ENCODE measurements around the gene CHN1.

The CHN1 gene

DNA sequence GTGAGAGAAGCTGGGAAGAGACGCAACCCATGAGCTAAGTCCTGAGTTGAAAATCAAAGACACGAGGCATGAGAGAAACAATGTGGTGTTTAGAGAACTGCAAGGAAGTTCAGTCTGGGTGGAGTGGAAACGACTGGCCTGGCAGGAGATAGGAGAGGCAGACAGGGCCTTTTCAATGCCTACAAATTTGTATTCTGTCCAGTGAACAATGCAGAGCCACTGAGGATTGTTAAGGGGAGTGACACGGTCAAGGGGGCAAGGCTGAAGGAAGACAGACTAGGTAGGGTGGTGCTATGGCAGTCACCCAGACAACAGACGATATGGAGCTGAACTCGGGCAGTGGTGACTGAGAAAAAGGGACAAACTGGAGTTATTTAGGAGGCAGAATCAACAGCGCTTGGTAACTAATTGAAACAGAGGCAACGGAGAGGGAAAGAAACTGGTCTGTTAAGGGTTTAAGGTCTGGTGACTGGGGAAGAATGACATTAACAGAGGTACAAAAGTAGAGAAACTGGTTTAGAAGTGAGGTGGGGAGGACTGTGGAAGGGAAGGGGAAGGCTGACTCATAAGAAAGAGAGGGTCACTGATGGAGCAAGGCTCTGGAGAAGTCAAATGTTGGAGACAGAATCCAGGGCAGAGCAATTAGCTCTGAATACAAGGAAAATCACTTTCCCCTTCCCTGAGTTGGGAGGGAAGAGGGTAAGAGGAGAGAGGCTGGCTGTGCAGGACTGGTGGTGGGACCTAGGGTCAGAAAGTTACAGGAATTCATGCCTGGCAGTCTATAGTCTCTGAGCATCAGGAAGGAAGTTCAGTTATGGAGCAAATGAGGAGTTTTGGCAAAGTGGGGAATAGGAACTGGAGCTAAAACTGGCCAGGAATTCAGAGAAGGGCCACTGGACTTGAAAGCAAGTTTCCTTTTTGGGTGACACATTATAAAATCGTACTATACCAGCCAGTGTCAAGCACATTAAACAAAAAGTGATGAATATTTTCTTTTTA lies 177.5 kb downstream of the CHN1 start:
- H3K4me3 ChIP-seq (ENCODE audit: control insufficient read depth, low read depth, low read length): no peak overlapping the region
- TF ChIP-seq, protein P1, sequence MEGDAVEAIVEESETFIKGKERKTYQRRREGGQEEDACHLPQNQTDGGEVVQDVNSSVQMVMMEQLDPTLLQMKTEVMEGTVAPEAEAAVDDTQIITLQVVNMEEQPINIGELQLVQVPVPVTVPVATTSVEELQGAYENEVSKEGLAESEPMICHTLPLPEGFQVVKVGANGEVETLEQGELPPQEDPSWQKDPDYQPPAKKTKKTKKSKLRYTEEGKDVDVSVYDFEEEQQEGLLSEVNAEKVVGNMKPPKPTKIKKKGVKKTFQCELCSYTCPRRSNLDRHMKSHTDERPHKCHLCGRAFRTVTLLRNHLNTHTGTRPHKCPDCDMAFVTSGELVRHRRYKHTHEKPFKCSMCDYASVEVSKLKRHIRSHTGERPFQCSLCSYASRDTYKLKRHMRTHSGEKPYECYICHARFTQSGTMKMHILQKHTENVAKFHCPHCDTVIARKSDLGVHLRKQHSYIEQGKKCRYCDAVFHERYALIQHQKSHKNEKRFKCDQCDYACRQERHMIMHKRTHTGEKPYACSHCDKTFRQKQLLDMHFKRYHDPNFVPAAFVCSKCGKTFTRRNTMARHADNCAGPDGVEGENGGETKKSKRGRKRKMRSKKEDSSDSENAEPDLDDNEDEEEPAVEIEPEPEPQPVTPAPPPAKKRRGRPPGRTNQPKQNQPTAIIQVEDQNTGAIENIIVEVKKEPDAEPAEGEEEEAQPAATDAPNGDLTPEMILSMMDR (conservative IDR thresholded peaks at IDR 0.05; ENCODE audit: control insufficient read depth, insufficient read depth, low read depth, low read length): no peak
- no peak for DNase-seq (ENCODE audit: low read depth)

DNA sequence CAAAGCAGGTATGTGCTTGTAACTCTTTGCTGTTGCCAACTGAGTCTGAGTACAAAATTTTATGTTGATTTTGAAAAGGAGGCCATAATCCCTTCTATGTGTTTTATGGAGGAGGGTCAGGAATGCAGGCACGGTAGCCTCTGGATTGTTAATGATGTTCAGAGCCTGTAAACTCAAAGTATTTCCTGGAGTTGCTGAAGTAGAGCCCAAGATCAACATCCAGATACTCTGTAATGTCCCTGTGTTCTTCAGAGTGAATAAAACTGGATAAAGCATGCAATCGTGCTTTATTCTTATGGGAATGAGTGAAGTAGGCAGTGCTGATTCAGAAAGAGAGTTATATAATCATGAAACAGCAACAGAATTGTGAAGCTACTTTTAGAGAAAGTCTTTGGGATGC lies 179.1 kb downstream of the CHN1 start:
- H3K4me3 ChIP-seq (ENCODE audit: control insufficient read depth, low read depth, low read length): no peak overlapping the region
- DNase-seq (ENCODE audit: low read depth): no peak
- TF ChIP-seq, protein P1 (conservative IDR thresholded peaks at IDR 0.05; ENCODE audit: control insufficient read depth, insufficient read depth, low read depth, low read length): no peak

DNA sequence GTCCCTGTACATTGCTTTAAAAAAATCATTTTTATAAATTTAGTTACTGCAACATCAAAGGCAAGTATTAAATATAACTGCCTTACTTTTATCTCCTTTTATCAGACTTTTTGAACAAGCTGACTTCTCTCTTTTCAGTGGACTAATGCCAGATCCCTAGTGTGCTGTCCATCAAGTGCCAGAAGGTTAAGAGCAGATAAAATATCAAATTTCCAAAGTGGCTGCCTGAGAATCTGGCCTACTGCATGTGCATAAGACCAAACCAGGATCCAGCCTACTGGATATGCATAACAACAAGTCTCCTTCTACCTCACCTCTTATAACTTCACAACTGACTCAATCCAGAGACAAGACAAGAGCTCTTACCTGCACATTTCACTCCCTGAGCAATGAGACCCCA lies 181.1 kb downstream of the CHN1 start:
- DNase-seq (ENCODE audit: low read depth): no peak
- H3K4me3 ChIP-seq (ENCODE audit: control insufficient read depth, low read depth, low read length): no peak overlapping the region
- TF ChIP-seq, protein P1 (conservative IDR thresholded peaks at IDR 0.05; ENCODE audit: control insufficient read depth, insufficient read depth, low read depth, low read length): no peak

DNA sequence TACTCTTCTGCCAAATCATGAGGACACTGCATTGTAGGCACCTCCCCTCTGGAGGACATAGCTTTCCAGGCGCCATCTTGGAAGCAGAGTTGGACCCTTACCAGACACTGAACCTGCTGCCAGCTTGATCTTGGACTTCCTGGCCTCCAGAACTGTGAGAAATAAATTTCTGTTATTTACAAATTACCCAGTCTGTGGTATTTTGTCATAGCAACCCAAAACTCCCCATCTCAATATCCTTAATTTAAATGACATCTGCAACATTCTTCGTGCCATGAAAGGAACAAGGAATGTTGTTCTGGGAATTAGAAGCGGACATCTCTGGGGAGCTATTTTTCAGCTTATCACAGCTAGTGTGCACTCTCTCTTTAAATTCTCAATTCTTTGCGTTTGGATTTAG lies 183.6 kb downstream of the CHN1 start:
- no peak for DNase-seq (ENCODE audit: low read depth)

DNA sequence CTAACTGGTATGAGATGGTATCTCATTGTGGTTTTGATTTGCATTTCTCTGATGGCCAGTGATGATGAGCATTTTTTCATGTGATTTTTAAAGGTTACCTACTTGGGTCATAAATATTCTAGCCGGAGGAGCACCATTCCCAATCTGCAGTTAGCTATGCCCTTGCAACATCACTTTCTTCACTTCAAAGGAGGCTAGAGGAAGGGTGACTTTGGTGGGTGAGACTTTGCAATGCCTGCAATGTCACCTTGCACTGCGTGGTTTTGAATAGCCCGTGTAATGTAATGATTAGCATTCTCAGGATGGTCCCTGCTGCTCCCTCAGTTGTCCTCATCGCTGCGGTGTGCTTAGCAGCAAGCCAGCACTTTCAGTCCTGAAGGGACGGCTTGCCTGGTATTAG lies 184.8 kb downstream of the CHN1 start:
- no peak overlapping the region for H3K4me3 ChIP-seq (ENCODE audit: control insufficient read depth, low read depth, low read length)
- no peak for DNase-seq (ENCODE audit: low read depth)
- TF ChIP-seq, protein P1 (conservative IDR thresholded peaks at IDR 0.05; ENCODE audit: control insufficient read depth, insufficient read depth, low read depth, low read length): no peak

More for the DNA sequence above, 183.6 kb downstream of the CHN1 start:
- TF ChIP-seq, protein P1 (conservative IDR thresholded peaks at IDR 0.05; ENCODE audit: control insufficient read depth, insufficient read depth, low read depth, low read length): no peak
- no peak overlapping the region for H3K4me3 ChIP-seq (ENCODE audit: control insufficient read depth, low read depth, low read length)

DNA sequence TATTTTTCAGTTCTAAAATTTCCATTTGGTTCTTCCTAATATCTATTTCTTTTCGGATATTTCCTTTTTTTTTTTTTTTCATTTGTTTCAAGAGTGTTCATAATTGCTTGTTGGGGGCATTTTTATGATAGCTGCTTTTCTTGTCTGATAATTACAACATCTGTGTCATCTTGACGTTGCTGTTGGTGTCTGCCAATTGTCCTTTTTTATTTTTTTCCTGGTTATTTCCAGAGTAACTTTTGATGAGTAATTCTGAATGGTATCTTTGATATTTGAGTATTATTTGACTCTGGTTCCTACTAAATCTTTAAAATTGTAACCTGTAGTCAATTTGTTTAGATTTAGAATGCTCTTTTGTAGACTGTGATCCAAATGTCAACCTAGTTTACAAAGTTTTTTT lies 189.7 kb downstream of the CHN1 start:
- DNase-seq (ENCODE audit: low read depth): peak; percentile 56
- TF ChIP-seq, protein P1 (conservative IDR thresholded peaks at IDR 0.05; ENCODE audit: control insufficient read depth, insufficient read depth, low read depth, low read length): no peak
- H3K4me3 ChIP-seq (ENCODE audit: control insufficient read depth, low read depth, low read length): no peak overlapping the region
